Epidermal melanocyte (primary cell): ENCODE data around the gene USP43.

Source experiments
- DNase-seq: peaks from one replicate; pipeline ENCODE4 v3.0.0; 2011; ENCODE audit warnings: low spot score; ENCODE audit not compliant: insufficient read length

USP43 gene

DNA sequence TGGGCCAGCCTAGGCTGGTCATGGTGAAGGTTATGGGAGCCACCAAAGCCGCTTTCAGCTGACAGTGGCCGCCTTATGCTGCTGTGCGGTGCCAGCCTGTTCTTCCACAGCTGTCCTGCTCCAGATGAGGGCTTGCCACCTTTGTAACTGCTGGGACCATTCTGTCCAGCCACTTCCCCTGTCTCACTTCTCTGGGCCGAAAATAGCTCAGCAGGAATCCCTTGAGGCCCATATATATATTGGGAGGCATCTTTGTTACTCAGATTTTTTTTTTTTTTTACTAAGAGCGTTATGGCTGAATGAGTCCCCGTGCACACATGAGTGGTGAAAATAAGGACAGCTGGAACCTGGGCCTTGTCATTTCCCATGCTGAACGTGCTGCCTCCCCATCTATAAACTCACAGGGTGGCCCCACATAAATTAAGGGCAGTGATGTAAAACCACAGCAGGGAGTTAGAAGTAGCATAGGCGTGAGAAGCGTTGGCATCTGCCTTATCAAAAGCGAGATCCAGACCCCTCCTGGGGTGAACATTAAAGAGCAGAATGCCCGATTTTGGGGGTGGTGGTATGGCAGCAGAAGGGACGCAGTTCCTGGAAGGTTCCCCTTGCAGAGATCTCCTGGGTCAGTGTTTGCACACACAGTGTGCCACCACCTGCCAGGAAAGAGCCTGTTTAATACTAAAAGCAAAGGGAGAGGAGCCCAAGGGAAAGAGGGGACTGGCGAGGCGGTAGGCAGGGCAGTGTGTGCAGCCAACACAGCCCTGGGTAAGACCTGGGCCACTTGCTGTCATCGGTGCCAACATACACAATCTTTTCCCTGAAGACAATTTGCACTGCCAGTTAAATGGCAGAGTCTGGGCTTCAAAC is 57.8 kb downstream of the USP43 start:
- no peak for DNase-seq

DNA sequence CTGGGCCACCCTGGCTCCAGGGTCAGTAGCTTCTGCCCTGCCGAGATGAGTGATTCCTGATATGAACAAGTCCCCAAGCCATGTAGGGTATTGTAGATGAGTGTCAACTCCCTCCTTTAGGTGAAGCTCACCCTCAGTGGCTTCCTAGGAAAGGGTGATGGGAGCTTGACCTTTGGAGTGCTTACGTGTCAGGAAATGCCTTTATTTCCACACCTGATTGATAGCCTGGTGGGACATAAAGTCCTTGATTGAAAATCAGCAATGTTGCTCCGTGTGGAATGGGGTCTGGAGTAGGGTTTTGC is 58.4 kb downstream of the USP43 start:
- no peak for DNase-seq

DNA sequence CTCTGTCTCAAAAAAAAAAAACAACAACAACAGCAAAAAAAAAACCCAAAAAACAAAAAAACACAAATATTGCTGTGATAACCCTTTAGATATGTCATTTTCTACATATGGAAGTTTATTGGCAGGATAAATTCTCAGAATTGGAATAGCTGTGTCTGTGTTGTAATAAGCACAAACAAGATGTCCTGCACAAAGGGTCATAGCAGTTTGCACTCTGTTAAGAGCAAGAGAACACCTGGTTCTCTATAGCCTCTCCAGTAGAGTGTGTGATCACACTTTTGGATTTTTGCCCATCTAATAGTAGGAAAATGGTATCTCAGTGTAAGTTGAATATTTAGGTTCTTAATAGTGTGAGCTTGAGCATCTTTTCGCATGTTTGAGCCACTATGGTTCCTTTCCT is 60.4 kb downstream of the USP43 start:
- DNase-seq, result no peak

- no peak for DNase-seq
Measured at GRCh38 chr17:9707948-9708347, 62.6 kb downstream of the USP43 start.

- DNase-seq, result no peak
Measured at GRCh38 chr17:9714801-9715200, 69.5 kb downstream of the USP43 start.

GRCh38 chr17:9715503-9716016 is 70.2 kb downstream of the USP43 start:
- no peak for DNase-seq

- no peak for DNase-seq
Measured at GRCh38 chr17:9725575-9725974, 80.3 kb downstream of the USP43 start.

DNA sequence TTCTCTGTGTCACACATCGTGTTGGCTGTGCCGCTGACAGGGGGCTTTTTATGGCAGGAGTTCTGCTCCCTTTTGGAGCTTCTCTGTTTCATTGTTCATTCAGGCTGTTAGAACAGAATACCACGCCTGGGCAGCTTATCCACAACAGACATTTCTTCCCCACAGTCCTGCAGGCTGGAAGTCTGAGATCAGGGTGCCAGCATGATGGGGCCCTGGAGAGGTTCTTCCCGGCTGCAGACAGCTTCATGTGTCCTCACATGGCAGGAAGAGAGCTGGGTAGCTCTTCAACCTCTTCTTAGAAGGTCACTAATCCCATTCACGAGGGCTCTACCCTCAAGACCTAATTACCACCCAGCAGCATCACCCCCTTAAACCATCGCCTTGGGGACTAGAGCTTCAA is 81.0 kb downstream of the USP43 start:
- DNase-seq, result no peak

DNA sequence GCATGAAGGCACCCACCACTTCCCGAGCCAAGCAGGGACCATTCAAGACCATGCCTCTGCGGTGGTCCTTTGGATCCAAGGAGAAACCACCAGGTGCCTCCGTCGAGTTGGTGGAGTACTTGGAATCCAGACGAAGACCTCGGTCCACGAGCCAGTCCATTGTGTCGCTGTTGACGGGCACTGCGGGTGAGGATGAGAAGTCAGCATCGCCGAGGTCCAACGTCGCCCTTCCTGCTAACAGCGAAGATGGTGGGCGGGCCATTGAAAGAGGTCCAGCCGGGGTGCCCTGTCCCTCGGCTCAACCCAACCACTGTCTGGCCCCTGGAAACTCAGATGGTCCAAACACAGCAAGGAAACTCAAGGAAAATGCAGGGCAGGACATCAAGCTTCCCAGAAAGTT is 82.7 kb downstream of the USP43 start:
- DNase-seq, result no peak

- no peak for DNase-seq
Measured at GRCh38 chr17:9728564-9728963, 83.2 kb downstream of the USP43 start.

DNA sequence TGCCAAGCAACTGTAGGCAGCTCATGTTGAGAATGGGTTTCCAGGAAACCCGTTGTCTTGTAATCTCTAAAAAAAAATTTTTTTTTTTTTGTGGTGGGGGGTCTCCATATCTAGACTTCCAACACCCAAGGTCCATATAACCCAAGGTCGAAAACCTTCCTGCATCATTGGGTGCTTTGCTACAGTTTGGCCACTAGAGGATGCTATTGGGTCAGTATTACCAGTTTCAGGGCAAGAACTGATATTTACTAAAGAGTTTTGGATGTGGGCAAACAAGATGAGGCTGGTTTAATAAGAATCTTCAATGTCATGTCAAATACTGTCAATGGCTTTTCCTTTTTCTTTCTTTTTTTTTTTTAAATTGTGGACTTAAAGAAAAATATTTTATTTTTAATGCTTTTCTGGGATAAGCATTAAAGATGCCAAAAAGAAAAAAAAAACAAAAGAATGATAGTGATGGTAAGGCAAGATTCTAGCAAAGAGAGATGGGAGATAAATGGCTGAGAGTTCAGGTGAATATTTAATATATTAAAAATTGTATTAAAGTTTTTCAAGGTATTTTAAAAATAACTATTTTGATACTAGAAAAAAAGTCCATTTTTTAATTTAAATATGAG is 83.8 kb downstream of the USP43 start:
- DNase-seq, result peak; percentile 66

DNA sequence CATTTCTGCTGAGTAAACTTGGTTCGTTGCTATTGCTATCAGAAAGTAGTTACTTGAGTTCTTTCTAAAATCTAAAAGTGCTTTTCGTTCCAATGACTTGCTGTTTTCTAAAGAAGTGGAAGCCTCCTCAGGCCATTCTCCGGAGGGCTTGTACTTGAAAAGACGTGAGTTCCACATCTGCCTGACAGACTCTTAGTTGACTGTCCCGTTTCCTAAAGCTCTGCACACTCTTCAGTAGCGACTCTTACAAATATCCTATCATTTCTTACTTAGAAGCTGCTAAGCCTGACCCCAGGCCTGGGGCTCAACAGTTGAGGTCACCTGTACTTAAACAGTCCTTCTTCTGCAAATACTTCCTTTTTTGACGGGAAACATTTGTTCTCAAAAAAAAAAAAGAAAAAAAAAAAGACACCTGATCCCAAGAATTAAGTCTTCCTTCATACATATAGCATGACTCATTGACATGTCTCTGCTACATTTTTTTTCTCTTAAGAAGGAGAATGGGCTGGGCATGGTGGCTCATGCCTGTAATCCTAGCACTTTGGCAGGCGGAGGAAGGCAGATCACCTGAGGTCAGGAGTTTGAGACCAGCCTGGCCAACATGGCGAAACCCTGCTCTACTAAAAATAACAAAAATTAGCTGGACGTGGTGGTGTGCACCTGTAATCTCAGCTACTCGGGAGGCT is 84.6 kb downstream of the USP43 start:
- no peak for DNase-seq

GRCh38 chr17:9750524-9750923 is 105.2 kb downstream of the USP43 start:
- no peak for DNase-seq

DNA sequence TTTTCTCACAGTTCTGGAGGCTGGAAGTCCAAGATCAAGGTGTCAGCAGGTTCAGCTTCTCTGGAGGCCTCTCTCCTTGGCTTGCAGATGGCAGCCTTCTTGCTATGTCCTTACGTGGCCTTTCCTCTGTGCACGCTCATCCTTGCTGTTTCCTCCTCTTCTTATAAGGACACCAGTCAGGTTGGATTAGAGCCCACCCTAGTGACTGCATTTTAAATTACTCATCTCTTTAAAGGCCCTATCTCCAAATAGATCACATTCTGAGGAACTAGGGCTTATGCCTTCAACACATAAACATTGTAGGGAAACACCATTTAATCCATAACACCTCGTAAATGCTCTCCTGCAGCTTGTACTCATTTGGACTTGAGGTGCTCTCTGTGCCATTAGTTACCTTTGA is 109.8 kb downstream of the USP43 start:
- no peak for DNase-seq

DNA sequence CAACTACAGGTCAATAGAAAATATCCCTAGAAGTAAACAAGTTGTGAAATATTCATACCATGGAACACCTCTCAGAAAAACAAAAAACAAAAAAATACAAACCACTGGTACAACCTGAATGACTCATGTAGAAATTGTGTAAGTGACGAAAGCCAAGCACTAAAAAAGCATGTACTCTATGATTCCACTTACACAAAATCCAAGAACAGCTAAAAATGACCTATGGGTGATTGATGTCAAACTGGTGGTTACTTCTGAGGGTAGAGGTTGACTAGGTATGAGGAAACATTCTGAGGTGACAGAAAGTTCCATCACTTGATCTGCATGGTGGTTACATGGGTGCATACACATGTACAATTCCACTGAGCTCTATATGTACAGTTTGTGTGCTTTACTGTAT is 114.9 kb downstream of the USP43 start:
- DNase-seq, result no peak

GRCh38 chr17:9763643-9764042 is 118.3 kb downstream of the USP43 start:
- no peak for DNase-seq

DNA sequence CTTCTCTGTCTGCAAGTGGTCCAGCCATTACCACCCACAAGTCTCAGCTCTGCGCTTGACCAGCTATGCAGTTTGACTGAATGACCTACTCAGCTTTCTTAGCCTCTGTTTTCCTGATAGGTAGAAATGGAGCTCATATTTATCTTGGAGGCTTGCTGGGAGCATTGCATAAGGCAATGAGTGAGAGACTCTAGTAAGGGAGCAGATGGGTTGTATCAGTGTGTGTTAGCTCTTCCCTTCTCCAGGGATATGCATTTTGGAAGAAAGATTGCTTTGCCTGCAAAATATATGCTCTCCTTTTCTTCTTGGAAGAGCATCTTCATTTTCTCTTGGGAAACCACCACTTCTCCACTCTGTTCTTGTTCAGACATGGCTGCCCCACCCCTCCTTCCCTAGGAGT is 120.0 kb downstream of the USP43 start:
- no peak for DNase-seq

- DNase-seq, result no peak
Measured at GRCh38 chr17:9766970-9767369, 121.7 kb downstream of the USP43 start.

GRCh38 chr17:9767432-9767991 is 122.2 kb downstream of the USP43 start:
- no peak for DNase-seq

GRCh38 chr17:9768381-9768934 is 123.1 kb downstream of the USP43 start:
- DNase-seq, result no peak

DNA sequence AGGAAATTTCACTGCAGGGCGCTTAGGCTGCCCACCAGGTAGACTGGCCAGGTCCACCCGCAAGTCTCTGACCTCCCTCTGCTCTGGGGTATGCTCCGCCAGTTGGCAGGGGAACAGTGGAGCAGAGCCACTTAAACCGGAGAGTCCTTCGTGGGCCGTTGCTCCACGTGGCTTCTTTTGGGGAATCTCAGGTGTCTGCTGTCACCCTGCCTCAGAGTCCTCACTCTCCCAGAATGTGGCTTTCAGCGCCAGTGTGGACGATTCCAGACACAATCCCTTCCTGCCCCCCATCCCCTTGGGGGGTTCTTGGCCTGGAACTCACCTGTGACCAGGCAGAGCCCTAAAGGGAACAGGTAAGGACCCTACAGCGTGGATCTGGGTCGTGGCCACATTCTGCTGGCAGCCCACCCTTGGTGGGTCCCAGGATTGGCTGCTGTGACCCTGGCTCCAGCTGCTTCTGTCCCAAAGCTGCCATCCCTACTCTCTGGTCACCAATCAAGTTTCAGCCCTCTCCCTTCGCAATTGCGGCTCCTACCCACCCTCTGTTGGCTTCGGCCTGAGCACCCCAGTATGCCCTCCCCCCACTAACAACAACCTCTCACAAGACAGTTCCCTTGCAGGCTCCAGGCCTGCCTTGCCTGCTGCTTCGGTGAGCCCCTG is 123.8 kb downstream of the USP43 start:
- DNase-seq, result no peak
